GM06990 (cell line): Measurements from ENCODE around the gene BCL11B.

Source experiments
- DNase-seq: peaks from one replicate; pipeline ENCODE4 v3.0.0-alpha.2; 2011; ENCODE audit not compliant: insufficient read length; ENCODE audit errors: extremely low read depth
- H3K27me3 ChIP-seq: replicated peaks from 2 replicates; pipeline ENCODE4 v1.6.0; 2011; ENCODE audit warnings: low read length; ENCODE audit not compliant: control insufficient read depth, insufficient read depth
- H3K36me3 ChIP-seq: 2 replicates; pipeline ENCODE4 v1.5.1; 2011; ENCODE audit warnings: low read length; ENCODE audit not compliant: control insufficient read depth, insufficient read depth
- H3K4me3 ChIP-seq: replicated peaks from 2 replicates; pipeline ENCODE4 v1.5.1; 2011; ENCODE audit warnings: low read depth, mild to moderate bottlenecking, control low read depth, low read length
- CTCF ChIP-seq: IDR thresholded peaks from 2 replicates; pipeline ENCODE4 v1.5.1; 2011; ENCODE audit warnings: low read length, control low read depth, mild to moderate bottlenecking, inconsistent platforms; ENCODE audit not compliant: insufficient read depth, poor library complexity, severe bottlenecking

The BCL11B gene

GRCh38 chr14:99248761-99249171 lies 23.2 kb downstream of the BCL11B start:
- no peak for DNase-seq
- H3K27me3 ChIP-seq: no peaks in the 10 kb centered on the region; the same call in 1 of the 2 replicates
- no peaks in the 10 kb centered on the region for H3K36me3 ChIP-seq
- no peak overlapping the region for H3K4me3 ChIP-seq
- no peak for TF ChIP-seq CTCF

GRCh38 chr14:99247772-99248171 lies 24.2 kb downstream of the BCL11B start:
- DNase-seq: no peak
- Histone ChIP-seq H3K27me3 (no peaks in the 10 kb centered on the region; the same call in 1 of the 2 replicates), H3K4me3 (no peak overlapping the region), H3K36me3 (no peaks in the 10 kb centered on the region)
- TF ChIP-seq CTCF: no peak

- TF ChIP-seq CTCF: no peak
- DNase-seq: no peak
- H3K27me3 ChIP-seq: no peaks in the 10 kb centered on the region; the same call in 1 of the 2 replicates
- H3K4me3 ChIP-seq: no peak overlapping the region
- H3K36me3 ChIP-seq: no peaks in the 10 kb centered on the region
Measured at GRCh38 chr14:99247101-99247729, 24.8 kb downstream of the BCL11B start.

- Histone ChIP-seq H3K4me3 (no peak overlapping the region), H3K36me3 (no peaks in the 10 kb centered on the region), H3K27me3 (no peaks in the 10 kb centered on the region; the same call in 1 of the 2 replicates)
- TF ChIP-seq CTCF: no peak
- DNase-seq: no peak
Measured at GRCh38 chr14:99246536-99247097, 25.4 kb downstream of the BCL11B start.

- Histone ChIP-seq H3K27me3 (no peaks in the 10 kb centered on the region; the same call in 1 of the 2 replicates), H3K4me3 (no peak overlapping the region), H3K36me3 (no peaks in the 10 kb centered on the region)
- DNase-seq: no peak
- no peak for TF ChIP-seq CTCF
Measured at GRCh38 chr14:99245564-99246511, 26.2 kb downstream of the BCL11B start.
